Measurements from ENCODE around the gene KIF1A. TPM values are rescaled to one million over a fixed set of nuclear protein-coding genes. Genes with fewer than 3 reads are reported as not detected.

The KIF1A gene
- polyA plus RNA-seq, 12 donors: 2.4 to 17.5 (median 4.2) TPM; not detected in 1

Other genes starting within 250 kb of the KIF1A start
- gene CAPN10, start 233.5 kb downstream of the KIF1A start, polyA plus RNA-seq (ENCODE audit: insufficient read length in 12 of 12): 10 to 100 TPM in 11 of 12 donors, not detected in 1; 11.9 to 23.8 (median 15.1) TPM
- 10 to 100 TPM in 1 of 12 donors, 1 to 10 TPM in 8, under 1 TPM in 2, not detected in 1; 0.62 to 17.6 (median 1.8) TPM for gene GPR35, start 194.7 kb downstream of the KIF1A start, polyA plus RNA-seq (ENCODE audit: insufficient read length in 12 of 12)
- 1 to 10 TPM in 6 of 12 donors, under 1 TPM in 4, not detected in 2; 0.64 to 7.6 (median 1.2) TPM for gene AQP12B, start 137.3 kb downstream of the KIF1A start, polyA plus RNA-seq (ENCODE audit: insufficient read length in 12 of 12)
- gene AQP12A, start 128.4 kb downstream of the KIF1A start, polyA plus RNA-seq (ENCODE audit: insufficient read length in 12 of 12): 10 to 100 TPM in 1 of 12 donors, under 1 TPM in 4, not detected in 7; 0.35 to 23.0 (median 0.86) TPM
- under 1 TPM in 5 of 12 donors, not detected in 7; 0.05 to 0.71 (median 0.15) TPM for gene AGXT, start 48.6 kb upstream of the KIF1A start, polyA plus RNA-seq (ENCODE audit: insufficient read length in 12 of 12)
- 1 to 10 TPM in 4 of 12 donors, under 1 TPM in 3, not detected in 5; 0.08 to 7.3 (median 1.7) TPM for gene MAB21L4, start 75.9 kb upstream of the KIF1A start, polyA plus RNA-seq (ENCODE audit: insufficient read length in 12 of 12)
- under 1 TPM in 10 of 12 donors, not detected in 2; 0.08 to 0.70 (median 0.28) TPM for gene CROCC2, start 86.1 kb upstream of the KIF1A start, polyA plus RNA-seq (ENCODE audit: insufficient read length in 12 of 12)
- 1 to 10 TPM in 11 of 12 donors, not detected in 1; 1.6 to 7.1 (median 3.6) TPM for gene SNED1, start 178.4 kb upstream of the KIF1A start, polyA plus RNA-seq (ENCODE audit: insufficient read length in 12 of 12)

All from muscle of arm (tissue), 12 donors.